ENCODE measurements around the gene MYH7.

The MYH7 gene

GRCh38 chr14:23435543-23436326 lies at the start of gene MYH7:
MYH7 (minus strand) TSS chr14:23435660; CDS start chr14:23433732, 1,928 bp downstream.
- no peak within 1 kb of the TSS for H3K27ac ChIP-seq (ENCODE audit: low read length)
- no peaks in the 10 kb centered on the region for H3K9me3 ChIP-seq (ENCODE audit: control insufficient read depth in 2 of 2, low read length in 2 of 2)
- no peak within 1 kb of the TSS for H3K4me3 ChIP-seq (ENCODE audit: low read length in 2 of 2)
- H3K36me3 ChIP-seq (ENCODE audit: control insufficient read depth in 2 of 2, insufficient read depth in 2 of 2, low read length in 2 of 2) = no peaks in the 10 kb centered on the region
- no peaks in the 10 kb centered on the region for H3K27me3 ChIP-seq (ENCODE audit: control insufficient read depth in 1 of 2, insufficient read depth in 2 of 2, low read length in 2 of 2)
- peaks cover 11% of the 10 kb centered on the region for H3K4me1 ChIP-seq (ENCODE audit: control insufficient read depth, insufficient read depth, low read length)
- H3K9ac ChIP-seq (ENCODE audit: low read length in 2 of 2) = no peak within 1 kb of the TSS

- H3K9me3 ChIP-seq (ENCODE audit: control insufficient read depth in 2 of 2, low read length in 2 of 2) = no peaks in the 10 kb centered on the region
- no peak overlapping the region for H3K27ac ChIP-seq (ENCODE audit: low read length)
- H3K9ac ChIP-seq (ENCODE audit: low read length in 2 of 2) = no peak overlapping the region
- no peaks in the 10 kb centered on the region for H3K27me3 ChIP-seq (ENCODE audit: control insufficient read depth in 1 of 2, insufficient read depth in 2 of 2, low read length in 2 of 2)
- no peaks in the 10 kb centered on the region for H3K4me1 ChIP-seq (ENCODE audit: control insufficient read depth, insufficient read depth, low read length)
- H3K4me3 ChIP-seq (ENCODE audit: low read length in 2 of 2) = no peak overlapping the region
- H3K36me3 ChIP-seq (ENCODE audit: control insufficient read depth in 2 of 2, insufficient read depth in 2 of 2, low read length in 2 of 2) = peaks cover 4 to 9% of the 10 kb centered on the region in 2 donors
Measured at GRCh38 chr14:23483236-23483854, 47.9 kb upstream of the MYH7 start.

DNA sequence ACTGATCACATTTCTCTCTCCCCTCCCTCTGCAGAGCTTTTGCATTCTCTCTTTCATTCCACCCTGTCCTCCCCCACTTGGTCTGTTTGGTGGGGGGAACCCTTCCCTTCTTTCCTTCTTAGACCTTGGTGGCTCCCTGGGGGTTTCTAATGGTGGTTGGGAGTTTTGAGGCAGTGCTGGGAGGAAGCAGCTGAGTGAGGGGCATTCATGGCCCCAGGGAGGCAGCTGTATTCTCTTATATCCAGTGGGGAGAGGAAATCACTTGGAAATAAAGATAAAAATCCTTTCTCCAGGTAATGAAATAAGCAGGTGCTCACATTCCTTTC lies 47.3 kb upstream of the MYH7 start:
- Histone ChIP-seq H3K36me3 (ENCODE audit: control insufficient read depth in 2 of 2, insufficient read depth in 2 of 2, low read length in 2 of 2) (peaks cover 6 to 11% of the 10 kb centered on the region in 2 donors), H3K27ac (ENCODE audit: low read length) (no peak overlapping the region)

DNA sequence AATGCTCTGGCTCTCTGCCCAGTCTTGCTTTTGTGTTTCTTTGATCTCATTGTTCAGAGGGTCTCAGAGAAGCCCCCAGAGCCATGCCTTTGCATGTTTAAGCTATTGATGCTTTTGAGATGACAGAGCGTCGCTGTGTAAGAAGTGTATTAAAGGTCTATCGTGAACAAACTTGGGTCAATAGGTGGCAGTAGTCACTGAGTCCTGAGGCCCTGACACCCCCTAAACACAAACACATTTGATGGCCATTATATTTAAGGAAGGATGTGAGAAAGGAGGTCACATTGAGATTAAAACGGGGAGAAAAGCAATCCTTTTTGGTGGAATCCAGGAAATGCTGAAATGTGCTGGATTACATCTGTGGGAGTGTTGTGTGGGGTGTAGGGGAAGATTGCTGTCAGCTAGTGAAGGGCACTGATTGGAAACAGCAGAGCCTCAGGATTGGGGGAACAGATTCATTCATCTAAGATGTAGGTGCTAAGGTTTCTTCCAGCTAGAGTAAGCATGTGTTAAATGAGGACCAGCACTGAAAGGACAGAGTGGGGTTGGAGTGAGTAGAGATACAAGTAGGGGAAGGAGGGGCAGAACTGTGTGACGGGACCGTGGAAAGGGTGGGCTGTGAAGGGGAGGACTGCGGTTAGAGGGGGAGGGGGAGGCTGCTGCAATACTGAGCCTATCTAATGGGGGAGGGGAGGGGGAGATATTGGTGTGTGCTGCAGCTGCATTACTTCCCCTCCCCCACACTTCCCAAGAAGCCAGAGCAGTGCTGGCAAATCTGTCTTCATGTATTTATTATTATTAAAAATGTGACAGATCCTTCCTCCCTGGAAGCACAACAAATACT lies 46.7 kb upstream of the MYH7 start:
- Histone ChIP-seq H3K4me3 (ENCODE audit: low read length in 2 of 2) (no peak overlapping the region), H3K4me1 (ENCODE audit: control insufficient read depth, insufficient read depth, low read length) (no peaks in the 10 kb centered on the region), H3K27ac (ENCODE audit: low read length) (no peak overlapping the region)

More for the DNA sequence above, 47.3 kb upstream of the MYH7 start:
- H3K27me3 ChIP-seq (ENCODE audit: control insufficient read depth in 1 of 2, insufficient read depth in 2 of 2, low read length in 2 of 2) = no peaks in the 10 kb centered on the region
- H3K4me1 ChIP-seq (ENCODE audit: control insufficient read depth, insufficient read depth, low read length) = no peaks in the 10 kb centered on the region
- H3K9me3 ChIP-seq (ENCODE audit: control insufficient read depth in 2 of 2, low read length in 2 of 2) = no peaks in the 10 kb centered on the region
- H3K4me3 ChIP-seq (ENCODE audit: low read length in 2 of 2) = no peak overlapping the region
- H3K9ac ChIP-seq (ENCODE audit: low read length in 2 of 2) = no peak overlapping the region

GRCh38 chr14:23481362-23481970 lies 46.0 kb upstream of the MYH7 start:
- Histone ChIP-seq H3K36me3 (ENCODE audit: control insufficient read depth in 2 of 2, insufficient read depth in 2 of 2, low read length in 2 of 2) (peaks cover 19 to 24% of the 10 kb centered on the region in 2 donors), H3K27me3 (ENCODE audit: control insufficient read depth in 1 of 2, insufficient read depth in 2 of 2, low read length in 2 of 2) (no peaks in the 10 kb centered on the region), H3K9ac (ENCODE audit: low read length in 2 of 2) (no peak overlapping the region), H3K4me3 (ENCODE audit: low read length in 2 of 2) (no peak overlapping the region), H3K9me3 (ENCODE audit: control insufficient read depth in 2 of 2, low read length in 2 of 2) (no peaks in the 10 kb centered on the region), H3K4me1 (ENCODE audit: control insufficient read depth, insufficient read depth, low read length) (no peaks in the 10 kb centered on the region), H3K27ac (ENCODE audit: low read length) (no peak overlapping the region)

More for the DNA sequence above, 46.7 kb upstream of the MYH7 start:
- Histone ChIP-seq H3K9ac (ENCODE audit: low read length in 2 of 2) (no peak overlapping the region), H3K9me3 (ENCODE audit: control insufficient read depth in 2 of 2, low read length in 2 of 2) (no peaks in the 10 kb centered on the region), H3K36me3 (ENCODE audit: control insufficient read depth in 2 of 2, insufficient read depth in 2 of 2, low read length in 2 of 2) (peaks cover 12 to 17% of the 10 kb centered on the region in 2 donors), H3K27me3 (ENCODE audit: control insufficient read depth in 1 of 2, insufficient read depth in 2 of 2, low read length in 2 of 2) (no peaks in the 10 kb centered on the region)

DNA sequence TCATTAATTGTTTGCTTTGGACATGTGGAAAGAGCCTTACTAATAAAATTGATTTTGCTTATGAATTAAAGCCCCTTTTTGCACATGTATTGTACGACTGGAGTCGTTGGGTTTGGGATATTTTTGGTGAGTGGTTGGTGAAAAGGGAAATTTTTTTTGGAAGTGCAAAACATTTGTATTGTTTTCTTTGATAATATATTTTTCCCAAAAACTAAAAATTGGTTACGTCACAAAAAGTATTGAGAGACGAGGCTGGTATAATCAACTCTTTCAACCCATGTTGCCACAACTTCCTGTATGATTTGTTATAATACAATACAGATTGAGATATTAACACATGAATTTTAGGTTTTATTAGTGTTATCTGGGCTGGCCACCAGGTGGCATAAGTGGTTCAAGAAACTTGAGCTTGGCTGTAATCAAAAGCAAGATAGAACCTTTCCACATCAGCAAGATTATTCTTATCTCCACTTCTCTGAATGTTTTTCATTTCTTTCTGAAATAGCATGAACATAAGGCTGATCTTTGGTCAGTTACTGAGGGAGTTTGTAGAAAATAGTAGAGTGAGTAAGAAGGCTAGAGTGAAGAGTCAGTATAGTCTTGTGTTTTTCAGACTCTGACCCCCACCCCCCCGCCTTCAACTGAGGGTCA lies 42.8 kb upstream of the MYH7 start:
- no peak overlapping the region for H3K9ac ChIP-seq (ENCODE audit: low read length in 2 of 2)
- peaks cover 41 to 47% of the 10 kb centered on the region in 2 donors for H3K36me3 ChIP-seq (ENCODE audit: control insufficient read depth in 2 of 2, insufficient read depth in 2 of 2, low read length in 2 of 2)
- H3K9me3 ChIP-seq (ENCODE audit: control insufficient read depth in 2 of 2, low read length in 2 of 2) = no peaks in the 10 kb centered on the region
- no peak overlapping the region for H3K4me3 ChIP-seq (ENCODE audit: low read length in 2 of 2)
- no peaks in the 10 kb centered on the region for H3K27me3 ChIP-seq (ENCODE audit: control insufficient read depth in 1 of 2, insufficient read depth in 2 of 2, low read length in 2 of 2)
- no peak overlapping the region for H3K27ac ChIP-seq (ENCODE audit: low read length)
- H3K4me1 ChIP-seq (ENCODE audit: control insufficient read depth, insufficient read depth, low read length) = no peaks in the 10 kb centered on the region

- Histone ChIP-seq H3K4me1 (ENCODE audit: control insufficient read depth, insufficient read depth, low read length) (peaks cover 15% of the 10 kb centered on the region), H3K9me3 (ENCODE audit: control insufficient read depth in 2 of 2, low read length in 2 of 2) (no peaks in the 10 kb centered on the region), H3K27ac (ENCODE audit: low read length) (no peak overlapping the region), H3K4me3 (ENCODE audit: low read length in 2 of 2) (no peak overlapping the region), H3K27me3 (ENCODE audit: control insufficient read depth in 1 of 2, insufficient read depth in 2 of 2, low read length in 2 of 2) (no peaks in the 10 kb centered on the region), H3K9ac (ENCODE audit: low read length in 2 of 2) (no peak overlapping the region), H3K36me3 (ENCODE audit: control insufficient read depth in 2 of 2, insufficient read depth in 2 of 2, low read length in 2 of 2) (peaks cover 26 to 35% of the 10 kb centered on the region in 2 donors)
Measured at GRCh38 chr14:23470947-23471346, 35.5 kb upstream of the MYH7 start.

- Histone ChIP-seq H3K27ac (ENCODE audit: low read length) (peak overlapping the region; percentile 93), H3K9ac (ENCODE audit: low read length in 2 of 2) (peak overlapping the region; percentile 94 to 98), H3K4me1 (ENCODE audit: control insufficient read depth, insufficient read depth, low read length) (peaks cover 15% of the 10 kb centered on the region), H3K4me3 (ENCODE audit: low read length in 2 of 2) (peak overlapping the region; percentile 98 to 100), H3K36me3 (ENCODE audit: control insufficient read depth in 2 of 2, insufficient read depth in 2 of 2, low read length in 2 of 2) (peaks cover 16 to 25% of the 10 kb centered on the region in 2 donors), H3K9me3 (ENCODE audit: control insufficient read depth in 2 of 2, low read length in 2 of 2) (no peaks in the 10 kb centered on the region), H3K27me3 (ENCODE audit: control insufficient read depth in 1 of 2, insufficient read depth in 2 of 2, low read length in 2 of 2) (no peaks in the 10 kb centered on the region)
Measured at GRCh38 chr14:23469906-23470403, 34.5 kb upstream of the MYH7 start.

DNA sequence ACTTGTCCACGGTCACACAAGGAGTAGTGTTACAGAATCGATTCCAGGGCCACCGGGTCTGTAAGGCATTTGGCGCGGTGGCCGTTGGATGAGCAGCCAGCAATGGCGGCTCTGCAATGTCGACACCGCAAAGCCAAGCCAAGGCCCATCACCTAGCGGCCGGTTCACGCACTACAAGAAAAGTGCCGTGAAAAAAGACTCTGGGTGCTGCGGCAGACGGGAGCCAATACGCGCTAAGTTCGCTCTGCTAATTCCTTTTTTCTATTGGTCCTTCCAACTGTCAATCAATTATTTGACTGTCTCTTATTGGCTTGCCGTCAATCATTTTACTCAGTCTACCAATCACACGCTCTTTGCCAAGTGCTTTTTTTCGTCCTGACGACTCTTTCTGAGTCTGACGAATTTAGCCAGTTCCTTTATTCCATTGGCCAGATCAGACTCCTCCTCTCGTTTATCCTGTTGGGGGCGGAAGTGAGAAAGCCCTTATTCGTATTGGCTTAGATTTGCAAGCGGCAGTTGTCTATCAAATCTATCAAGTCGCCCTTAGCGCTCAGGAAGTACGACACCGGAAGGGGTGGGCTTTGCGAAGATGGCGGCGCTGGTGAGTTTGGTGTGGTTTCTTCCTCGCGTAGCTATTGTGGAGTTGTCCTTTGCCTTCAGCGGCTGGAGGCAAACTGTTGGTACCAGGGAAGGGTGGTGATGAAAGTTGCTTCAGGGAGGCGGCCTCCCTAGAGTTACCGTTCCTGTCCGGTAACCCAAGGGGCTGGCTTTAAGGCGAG lies 33.9 kb upstream of the MYH7 start, which contains the start of gene NGDN:
NGDN (plus strand) TSS at position 577 of the 779 bp plus-strand sequence; CDS start at position 590, 13 bp downstream.
- Histone ChIP-seq H3K4me3 (ENCODE audit: low read length in 2 of 2) (peak within 1 kb of the TSS; percentile 98 to 100), H3K4me1 (ENCODE audit: control insufficient read depth, insufficient read depth, low read length) (peaks cover 15% of the 10 kb centered on the region), H3K9me3 (ENCODE audit: control insufficient read depth in 2 of 2, low read length in 2 of 2) (no peaks in the 10 kb centered on the region), H3K27ac (ENCODE audit: low read length) (peak within 1 kb of the TSS; percentile 93), H3K36me3 (ENCODE audit: control insufficient read depth in 2 of 2, insufficient read depth in 2 of 2, low read length in 2 of 2) (peaks cover 11 to 20% of the 10 kb centered on the region in 2 donors), H3K9ac (ENCODE audit: low read length in 2 of 2) (peak within 1 kb of the TSS; percentile 94 to 98), H3K27me3 (ENCODE audit: control insufficient read depth in 1 of 2, insufficient read depth in 2 of 2, low read length in 2 of 2) (no peaks in the 10 kb centered on the region)
